Esophagus (tissue), 2 donors: ENCODE measurements around the gene SPEM2. TPM values are rescaled to one million over a fixed set of nuclear protein-coding genes. Genes with fewer than 3 reads are reported as not detected.

ENCODE experiments used
- H3K27ac ChIP-seq, 2 donors: one replicate each; pipeline ENCODE4 v1.5.1; 2013; ENCODE audit warnings: low read depth in 2 of 2, mild to moderate bottlenecking in 2 of 2, inconsistent platforms in 1 of 2, low read length in 1 of 2, moderate library complexity in 1 of 2
- H3K27me3 ChIP-seq, 2 donors: one replicate each; pipeline ENCODE4 v1.6.1; 2013; ENCODE audit warnings: low read length in 2 of 2, control low read depth in 1 of 2, mild to moderate bottlenecking in 1 of 2; ENCODE audit not compliant: insufficient read depth in 2 of 2, control insufficient read depth in 1 of 2
- H3K36me3 ChIP-seq, 2 donors: one replicate each; pipeline ENCODE4 v1.6.1; 2013; ENCODE audit warnings: low read length in 1 of 2; ENCODE audit not compliant: control insufficient read depth in 2 of 2, insufficient read depth in 2 of 2
- H3K4me1 ChIP-seq, 2 donors: one replicate each; pipeline ENCODE4 v1.6.1; 2013; ENCODE audit warnings: low read length in 1 of 2; ENCODE audit not compliant: control insufficient read depth in 2 of 2, insufficient read depth in 2 of 2
- H3K4me3 ChIP-seq, 2 donors: one replicate each; pipeline ENCODE4 v1.5.1; 2013; ENCODE audit warnings: low read length in 2 of 2, mild to moderate bottlenecking in 2 of 2, low read depth in 1 of 2, moderate library complexity in 1 of 2
- H3K9me3 ChIP-seq, 2 donors: one replicate each; pipeline ENCODE4 v1.6.1; 2013; ENCODE audit warnings: mild to moderate bottlenecking in 2 of 2, low read depth in 1 of 2, low read length in 1 of 2, moderate library complexity in 1 of 2; ENCODE audit not compliant: control insufficient read depth in 2 of 2, insufficient read depth in 1 of 2
- WGBS, 2 donors: extraction: QIAGEN DNeasy Blood & Tissue Kit; methylation state at CpG; one replicate each; pipeline ENCODE4 v1.1.7; 2013; 5-methylcytosine and 5-hydroxymethylcytosine counted together
- polyA plus RNA-seq, 2 donors: library from polyadenylated mRNA; stranded (reverse); fragments of 200-250 nt; gene quantifications; one replicate each; pipeline ENCODE4 v1.2.3, GENCODE V29; 2013
- donor health status: healthy with polysubstance abuse.
- donor health status: Bipolar disorder and iron deficiency.

The SPEM2 gene
- polyA plus RNA-seq, 2 donors = not detected

DNA sequence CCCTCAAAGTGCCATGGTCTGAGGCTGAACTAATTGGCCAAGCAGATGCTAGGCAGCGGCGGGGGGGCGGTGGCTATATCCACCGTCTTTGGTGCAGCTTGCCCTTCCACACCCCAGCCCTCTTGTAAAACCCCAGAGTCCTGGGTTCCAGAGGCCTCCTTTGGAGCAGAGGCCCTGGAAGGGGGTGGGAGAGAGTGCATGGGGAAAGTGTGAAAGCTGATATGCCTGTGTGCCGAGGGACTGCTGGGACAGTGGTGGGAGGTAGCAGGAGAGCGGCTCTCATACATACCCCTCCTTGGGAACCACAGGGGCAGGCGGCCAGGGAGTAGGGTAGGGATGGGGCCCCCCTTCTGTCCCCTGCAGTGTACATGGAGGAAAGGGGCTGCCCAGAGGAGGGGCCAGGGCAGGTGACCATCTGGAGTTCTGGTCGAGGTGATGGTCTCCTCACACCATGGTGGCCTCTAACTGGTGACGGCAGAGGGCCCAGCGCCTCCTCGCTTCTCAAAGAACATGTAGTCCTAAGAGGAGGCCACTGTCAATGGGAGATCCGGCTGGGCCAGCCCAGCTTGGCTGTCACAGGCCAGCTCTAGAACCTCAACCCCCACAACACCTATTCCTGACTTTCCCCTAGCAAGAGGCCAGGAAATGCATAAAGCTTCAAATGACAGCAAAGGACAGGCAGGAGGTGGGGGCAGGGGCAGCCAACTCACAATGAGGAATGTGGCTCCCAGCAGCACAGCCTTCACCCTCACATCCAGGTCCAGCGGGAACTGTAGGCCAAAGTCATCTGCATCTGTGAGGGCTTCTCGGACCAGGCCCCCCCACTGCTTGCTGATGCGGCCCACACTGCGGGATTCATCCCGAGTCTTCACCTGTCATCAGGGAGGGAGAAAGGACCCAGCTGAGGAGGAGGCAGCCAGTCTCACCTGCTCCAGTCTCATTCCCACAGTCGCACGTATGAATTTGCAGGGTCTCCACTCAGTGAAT, 35.2 kb upstream of the SPEM2 start:
- H3K9me3 ChIP-seq = no peaks in the 10 kb centered on the region
- H3K36me3 ChIP-seq = peaks cover 20 to 39% of the 10 kb centered on the region in 2 donors
- peaks cover 6 to 10% of the 10 kb centered on the region in 2 donors for H3K4me1 ChIP-seq
- no peak overlapping the region for H3K27ac ChIP-seq
- no peaks in the 10 kb centered on the region for H3K27me3 ChIP-seq
- H3K4me3 ChIP-seq = no peak overlapping the region
- WGBS, 2 donors = 86 to 88% methylated on average over 19 of the region's 19 CpGs

DNA sequence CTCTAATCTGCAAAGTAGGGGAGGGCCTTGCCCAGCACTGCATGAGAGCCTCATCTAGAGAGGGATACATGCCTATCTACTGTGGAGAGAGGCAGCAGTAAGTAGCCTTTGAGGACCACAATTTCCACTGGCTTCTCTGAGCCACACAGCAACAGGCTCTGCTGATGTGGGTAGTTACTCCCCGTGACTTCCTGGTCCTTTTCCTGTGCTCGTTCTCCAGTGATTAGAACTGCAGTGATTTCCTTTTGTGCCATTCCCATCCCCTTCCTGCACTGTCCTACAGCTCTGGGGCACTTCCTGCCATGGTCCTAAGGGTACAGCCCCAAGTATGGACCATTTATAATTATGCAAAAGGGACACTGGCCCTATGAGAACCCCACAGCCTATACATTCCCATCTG, 34.1 kb upstream of the SPEM2 start:
- peaks cover 6 to 10% of the 10 kb centered on the region in 2 donors for H3K4me1 ChIP-seq
- peaks cover 20 to 33% of the 10 kb centered on the region in 2 donors for H3K36me3 ChIP-seq
- H3K4me3 ChIP-seq = no peak overlapping the region
- H3K27ac ChIP-seq = no peak overlapping the region
- H3K9me3 ChIP-seq = no peaks in the 10 kb centered on the region
- WGBS, 2 donors = 60 to 68% methylated on average over 2 of the region's 2 CpGs
- H3K27me3 ChIP-seq = no peaks in the 10 kb centered on the region

GRCh38 chr17:7392696-7393612, 32.5 kb upstream of the SPEM2 start:
- Histone ChIP-seq H3K27me3 (no peaks in the 10 kb centered on the region), H3K36me3 (peaks cover 18 to 28% of the 10 kb centered on the region in 2 donors), H3K9me3 (no peaks in the 10 kb centered on the region), H3K4me1 (peaks cover 6 to 10% of the 10 kb centered on the region in 2 donors), H3K27ac (peak overlapping the region; percentile 3 to 47), H3K4me3 (peak overlapping the region; percentile 72 to 82)
- 69 to 71% methylated on average over 28 to 42 of the region's 42 CpGs for WGBS, 2 donors

GRCh38 chr17:7393613-7394451, 31.6 kb upstream of the SPEM2 start:
- H3K27ac ChIP-seq = peak overlapping the region; percentile 94 to 97
- peaks cover 16 to 19% of the 10 kb centered on the region in 2 donors for H3K36me3 ChIP-seq
- H3K9me3 ChIP-seq = no peaks in the 10 kb centered on the region
- 3 to 7% methylated on average over 42 to 48 of the region's 48 CpGs for WGBS, 2 donors
- H3K4me1 ChIP-seq = peaks cover 6 to 10% of the 10 kb centered on the region in 2 donors
- H3K4me3 ChIP-seq = peak overlapping the region; percentile 72 to 82
- no peaks in the 10 kb centered on the region for H3K27me3 ChIP-seq

- peak within 1 kb of the TSS; percentile 94 to 97 for H3K27ac ChIP-seq
- 0 to 1% methylated on average over 52 to 71 of the region's 71 CpGs for WGBS, 2 donors
Observed at GRCh38 chr17:7394452-7395191, 30.8 kb upstream of the SPEM2 start, which contains the start of gene PLSCR3. PLSCR3 (minus strand) TSS chr17:7394525; CDS start chr17:7394110, 415 bp downstream.

GRCh38 chr17:7396147-7396546, 29.3 kb upstream of the SPEM2 start:
- no peak overlapping the region for H3K27ac ChIP-seq
- WGBS, 2 donors = 84 to 92% methylated on average over 4 of the region's 4 CpGs
- no peak overlapping the region for H3K4me3 ChIP-seq
- no peaks in the 10 kb centered on the region for H3K9me3 ChIP-seq
- H3K4me1 ChIP-seq = peaks cover 6 to 7% of the 10 kb centered on the region in 2 donors
- H3K27me3 ChIP-seq = no peaks in the 10 kb centered on the region
- H3K36me3 ChIP-seq = peaks cover 0 to 2% of the 10 kb centered on the region in 2 donors

More at GRCh38 chr17:7394452-7395191, 30.8 kb upstream of the SPEM2 start, which contains the start of gene PLSCR3:
- peaks cover 6 to 10% of the 10 kb centered on the region in 2 donors for H3K4me1 ChIP-seq
- peaks cover 12 to 13% of the 10 kb centered on the region in 2 donors for H3K36me3 ChIP-seq
- no peaks in the 10 kb centered on the region for H3K27me3 ChIP-seq
- no peaks in the 10 kb centered on the region for H3K9me3 ChIP-seq
- H3K4me3 ChIP-seq = peak within 1 kb of the TSS; percentile 72 to 82

DNA sequence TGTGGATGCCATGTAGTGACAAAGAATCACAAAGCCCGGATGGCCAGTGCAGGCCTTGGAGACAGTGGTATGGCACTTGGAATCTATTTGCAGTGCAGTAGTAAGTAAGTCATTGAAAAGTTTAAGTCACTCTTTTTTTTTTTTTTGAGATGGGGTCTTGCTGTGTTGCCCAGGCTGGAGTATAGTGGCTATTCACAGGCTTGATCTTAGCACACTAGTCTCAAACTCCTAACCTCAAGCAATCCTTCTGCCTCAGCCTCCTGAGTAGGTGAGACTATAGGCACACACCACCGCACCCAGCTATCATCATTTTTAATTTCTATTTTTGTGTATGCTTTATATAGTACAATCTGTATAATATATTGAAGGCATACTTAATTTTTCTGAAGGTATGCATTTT, 26.8 kb upstream of the SPEM2 start:
- Histone ChIP-seq H3K36me3 (no peaks in the 10 kb centered on the region), H3K27ac (no peak overlapping the region), H3K4me1 (peaks cover 3 to 6% of the 10 kb centered on the region in 2 donors), H3K9me3 (no peaks in the 10 kb centered on the region), H3K27me3 (no peaks in the 10 kb centered on the region), H3K4me3 (no peak overlapping the region)
- WGBS, 2 donors = 87 to 89% methylated on average over 2 of the region's 2 CpGs

DNA sequence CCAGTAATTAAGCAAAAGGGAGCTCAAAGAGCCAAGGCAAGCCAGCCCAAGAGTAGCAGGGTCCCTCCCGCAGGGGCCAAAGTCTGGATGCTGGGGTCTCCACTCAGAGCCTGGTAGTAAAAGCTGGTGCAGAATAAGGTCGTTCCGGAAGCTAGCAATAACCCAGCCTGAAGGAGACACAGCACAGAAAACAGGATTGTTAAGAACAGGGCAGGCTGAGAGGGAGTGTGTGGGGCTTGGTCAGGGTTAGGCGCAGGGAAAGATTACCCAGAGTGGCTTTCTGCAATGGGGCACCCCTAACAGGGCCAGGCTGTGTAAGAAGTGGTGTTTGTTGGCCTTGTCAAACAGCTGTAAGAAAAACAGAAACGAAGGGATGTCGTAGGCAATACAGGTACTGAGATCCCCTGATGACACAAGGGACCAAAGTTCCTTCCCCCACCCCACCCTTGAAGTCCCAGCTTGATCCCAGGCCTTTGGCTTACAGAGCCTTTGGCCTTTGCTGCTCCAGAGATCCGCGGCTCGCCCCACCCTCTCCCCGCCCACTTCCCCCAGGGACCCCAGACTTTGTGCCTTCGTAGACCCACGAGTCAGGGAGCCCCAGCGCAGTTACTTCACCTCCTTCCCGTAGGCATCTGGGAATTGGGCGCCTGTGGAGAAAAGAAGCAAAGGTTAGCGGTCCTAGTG, 22.2 kb upstream of the SPEM2 start:
- 14 to 16% methylated on average over 16 of the region's 16 CpGs for WGBS, 2 donors
- peak overlapping the region; percentile 79 to 98 for H3K27ac ChIP-seq
- H3K9me3 ChIP-seq = no peaks in the 10 kb centered on the region
- H3K4me3 ChIP-seq = peak overlapping the region; percentile 66 to 70
- H3K27me3 ChIP-seq = no peaks in the 10 kb centered on the region
- peaks cover 2 to 6% of the 10 kb centered on the region in 2 donors for H3K4me1 ChIP-seq
- no peaks in the 10 kb centered on the region for H3K36me3 ChIP-seq
